ENCODE measurements around the gene TMED8.
"Not testable (repeated sequence)": the region's sequence is repeated elsewhere in the genome, so short reads cannot be mapped to it uniquely, and the experiment has no call there.

TMED8 gene

GRCh38 chr14:77376771-77377501 lies at the start of gene TMED8, which contains the start of gene SAMD15:
Gene TMED8, minus strand, starts transcription at chr14:77377094. Its CDS starts 41 bp downstream, at chr14:77377053.
Gene SAMD15, plus strand, starts transcription at chr14:77377379. Its CDS starts 40 bp downstream, at chr14:77377419.
- peak; percentile 87 for DNase-seq

- no peak for DNase-seq
Measured at GRCh38 chr14:77426396-77426795, 49.5 kb upstream of the TMED8 start.

GRCh38 chr14:77424862-77425261 lies 48.0 kb upstream of the TMED8 start:
- no peak for DNase-seq

GRCh38 chr14:77423423-77423822 lies 46.5 kb upstream of the TMED8 start, which contains the start of gene NOXRED1:
Gene NOXRED1, minus strand, starts transcription at chr14:77423523. Its CDS starts 634 bp downstream, at chr14:77422889.
- no peak for DNase-seq

- no peak for DNase-seq
Measured at GRCh38 chr14:77421201-77421600, 44.3 kb upstream of the TMED8 start.

GRCh38 chr14:77416836-77417235 lies 39.9 kb upstream of the TMED8 start:
- no peak for DNase-seq

GRCh38 chr14:77416098-77416497 lies 39.2 kb upstream of the TMED8 start:
- not testable (repeated sequence) for DNase-seq

GRCh38 chr14:77415403-77416030 lies 38.6 kb upstream of the TMED8 start:
- DNase-seq: not testable (repeated sequence)

- DNase-seq: peak; percentile 79
Measured at GRCh38 chr14:77409131-77409533, 32.2 kb upstream of the TMED8 start.

- peak; percentile 66 for DNase-seq
Measured at GRCh38 chr14:77407158-77407557, 30.3 kb upstream of the TMED8 start.

- DNase-seq: peak; percentile 44
Measured at GRCh38 chr14:77406718-77407117, 29.8 kb upstream of the TMED8 start.

- DNase-seq: peak; percentile 13
Measured at GRCh38 chr14:77406086-77406485, 29.2 kb upstream of the TMED8 start.

- DNase-seq: no peak
Measured at GRCh38 chr14:77403768-77404167, 26.9 kb upstream of the TMED8 start.

- DNase-seq: no peak
Measured at GRCh38 chr14:77400216-77400615, 23.3 kb upstream of the TMED8 start.

GRCh38 chr14:77390188-77390587 lies 13.3 kb upstream of the TMED8 start:
- no peak for DNase-seq

- no peak for DNase-seq
Measured at GRCh38 chr14:77378701-77379100, 1.8 kb upstream of the TMED8 start.

- DNase-seq: no peak
Measured at GRCh38 chr14:77377502-77377844, 579 bp upstream of the TMED8 start.

- DNase-seq: peak; percentile 41
Measured at GRCh38 chr14:77375973-77376770, 722 bp downstream of the TMED8 start.

- peak; percentile 27 for DNase-seq
Measured at GRCh38 chr14:77375164-77375950, 1.5 kb downstream of the TMED8 start.

GRCh38 chr14:77372304-77372841 lies 4.5 kb downstream of the TMED8 start:
- DNase-seq: no peak

- DNase-seq: no peak
Measured at GRCh38 chr14:77369285-77369684, 7.6 kb downstream of the TMED8 start.

- no peak for DNase-seq
Measured at GRCh38 chr14:77364146-77364545, 12.7 kb downstream of the TMED8 start.

Data from hematopoietic multipotent progenitor cell treated with erythropoietin and hydrocortisone succinate and interleukin-3 and kit ligand, for 8 days (in vitro differentiated cells).